LNCaP clone FGC (cell line): ENCODE measurements around the gene CSN2.
"Not testable (repeated sequence)": the region's sequence is repeated elsewhere in the genome, so short reads cannot be mapped to it uniquely, and the experiment has no call there.

ENCODE experiments used
- DNase-seq: peaks from one replicate; pipeline ENCODE4 v3.0.0-alpha.2; 2011; ENCODE audit warnings: low read depth
- H3K4me3 ChIP-seq: 2 replicates; pipeline ENCODE4 v1.5.1; 2011; ENCODE audit warnings: mild to moderate bottlenecking, low read depth, low read length, control low read depth
- CTCF ChIP-seq: IDR thresholded peaks from 2 replicates; pipeline ENCODE4 v1.5.1; 2012; ENCODE audit warnings: mild to moderate bottlenecking; ENCODE audit not compliant: control insufficient read depth, insufficient read depth; ENCODE audit errors: extremely low read depth

Gene CSN2

DNA sequence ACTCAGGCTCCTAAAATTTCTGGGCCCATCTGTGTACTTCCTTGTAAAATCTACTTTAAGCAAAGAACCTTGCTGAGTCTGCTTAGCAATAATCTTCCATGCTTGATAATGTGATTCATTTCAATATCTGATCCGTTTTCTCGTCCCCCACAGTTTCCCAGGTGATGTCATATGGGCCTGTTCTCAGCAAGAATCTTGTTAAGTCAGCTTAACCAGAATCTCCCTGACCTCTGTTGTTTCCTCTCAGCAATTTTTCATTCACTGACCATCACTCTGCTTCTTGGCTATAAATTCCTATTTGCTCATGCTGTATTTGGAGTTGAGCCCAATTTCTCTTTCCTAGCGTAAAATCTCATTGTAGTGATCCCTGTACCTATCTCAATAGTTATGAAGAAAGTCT lies 13.9 kb downstream of the CSN2 start:
- H3K4me3 ChIP-seq = no peak overlapping the region
- no peak for DNase-seq
- TF ChIP-seq CTCF = no peak

DNA sequence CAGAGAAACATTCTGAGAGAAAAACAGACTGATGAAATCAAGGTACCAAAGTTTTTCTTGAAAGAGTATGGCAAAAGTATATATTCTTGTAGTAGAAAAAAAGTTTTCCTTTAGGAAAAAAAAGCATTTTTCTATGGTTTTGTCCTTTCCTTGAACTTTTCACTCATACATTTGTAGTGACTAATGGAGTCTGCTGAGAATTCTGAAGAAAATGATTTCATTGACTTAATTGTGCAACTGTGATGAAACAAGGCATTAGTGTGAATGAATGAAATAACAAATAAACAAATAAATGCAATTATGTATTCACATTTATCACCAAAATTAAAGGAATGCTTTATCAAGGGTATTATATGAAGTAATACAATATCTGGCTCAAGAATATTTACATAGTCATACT lies 29.0 kb downstream of the CSN2 start:
- no peak for DNase-seq
- no peak for TF ChIP-seq CTCF

DNA sequence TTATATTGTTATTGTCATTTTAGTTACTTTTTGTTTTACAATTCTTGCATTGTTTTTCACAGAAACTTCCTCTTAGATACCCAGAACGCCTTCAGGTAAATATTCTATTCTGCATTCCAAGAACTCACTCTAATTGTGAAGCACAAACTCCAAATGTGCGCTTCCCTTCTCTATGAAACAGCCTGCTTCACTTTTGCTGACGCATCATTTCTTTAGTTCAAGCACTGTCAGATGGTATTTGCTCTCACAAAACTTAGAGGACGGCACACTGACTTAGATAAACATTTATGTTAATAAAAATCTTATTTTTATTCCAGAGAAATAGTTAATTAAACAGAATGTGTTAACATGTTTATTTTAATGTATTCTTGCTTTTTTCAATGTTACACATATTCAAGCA lies 31.4 kb downstream of the CSN2 start:
- no peak for TF ChIP-seq CTCF
- no peak overlapping the region for H3K4me3 ChIP-seq
- DNase-seq = no peak

More for the DNA sequence above, 29.0 kb downstream of the CSN2 start:
- no peak overlapping the region for H3K4me3 ChIP-seq

GRCh38 chr4:69930768-69931167 lies 34.8 kb downstream of the CSN2 start, which contains the start of gene CSN1S1:
Gene CSN1S1 (plus strand): TSS chr4:69931068. CDS start chr4:69932556, 1,488 bp downstream.
- H3K4me3 ChIP-seq = no peak within 1 kb of the TSS
- TF ChIP-seq CTCF = no peak
- DNase-seq = no peak

GRCh38 chr4:69923782-69924410 lies 41.6 kb downstream of the CSN2 start:
- not testable (repeated sequence) for DNase-seq, H3K4me3 ChIP-seq

DNA sequence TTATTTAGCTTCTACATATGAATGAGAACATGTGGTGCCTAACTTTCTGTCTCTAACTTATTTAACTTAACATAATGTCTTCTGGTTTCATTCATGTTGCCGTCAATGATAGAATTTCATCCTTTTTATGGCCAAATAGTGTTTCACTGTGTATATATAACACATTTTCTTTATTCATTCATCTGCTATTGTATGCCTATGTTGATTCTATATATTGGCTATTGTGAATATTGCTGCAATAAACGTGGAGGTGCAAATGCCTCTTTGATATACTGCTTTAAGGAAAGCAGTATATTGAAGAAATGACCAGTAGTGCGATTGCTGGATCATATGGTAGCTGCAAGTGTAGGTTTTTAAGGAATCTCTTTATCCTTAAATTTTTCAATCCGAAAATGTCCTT lies 44.7 kb downstream of the CSN2 start:
- no peak overlapping the region for H3K4me3 ChIP-seq
- DNase-seq = no peak
- no peak for TF ChIP-seq CTCF

- no peak overlapping the region for H3K4me3 ChIP-seq
- DNase-seq = no peak
These were observed 55.3 kb downstream of the CSN2 start for GRCh38 chr4:69910016-69910782.

More at GRCh38 chr4:69910016-69910782, 55.3 kb downstream of the CSN2 start:
- TF ChIP-seq CTCF = no peak
